ENCODE results near the gene PAQR4.

GRCh38 chr16:2923481-2923880, 45.7 kb upstream of the PAQR4 start:
- TF ChIP-seq CTCF (IDR thresholded peaks at IDR 0.05): no peak
- TF ChIP-seq EP300 (IDR thresholded peaks at IDR 0.05): no peak
